Measurements from ENCODE around the gene CPEB3.

DNA sequence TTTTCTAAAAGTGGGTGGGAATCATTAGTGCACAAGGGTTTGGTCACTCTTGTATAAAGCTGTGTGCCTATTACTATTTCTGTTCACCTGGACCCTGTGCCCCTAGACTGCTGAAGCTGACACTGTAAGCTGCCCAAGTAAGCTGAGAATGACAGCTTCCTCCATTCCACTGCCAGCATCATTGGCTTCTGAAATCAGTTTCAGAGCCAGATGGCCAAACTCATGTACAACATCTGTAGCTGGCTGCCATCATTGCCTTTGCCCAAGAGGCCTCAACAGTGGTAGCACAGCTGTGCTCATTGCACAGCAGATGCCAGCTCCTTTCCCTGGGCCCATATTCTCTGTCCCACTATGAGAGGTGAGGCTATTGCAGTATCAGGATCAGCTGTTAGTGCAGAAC is 165.7 kb downstream of the CPEB3 start:
- TF ChIP-seq, protein P1, sequence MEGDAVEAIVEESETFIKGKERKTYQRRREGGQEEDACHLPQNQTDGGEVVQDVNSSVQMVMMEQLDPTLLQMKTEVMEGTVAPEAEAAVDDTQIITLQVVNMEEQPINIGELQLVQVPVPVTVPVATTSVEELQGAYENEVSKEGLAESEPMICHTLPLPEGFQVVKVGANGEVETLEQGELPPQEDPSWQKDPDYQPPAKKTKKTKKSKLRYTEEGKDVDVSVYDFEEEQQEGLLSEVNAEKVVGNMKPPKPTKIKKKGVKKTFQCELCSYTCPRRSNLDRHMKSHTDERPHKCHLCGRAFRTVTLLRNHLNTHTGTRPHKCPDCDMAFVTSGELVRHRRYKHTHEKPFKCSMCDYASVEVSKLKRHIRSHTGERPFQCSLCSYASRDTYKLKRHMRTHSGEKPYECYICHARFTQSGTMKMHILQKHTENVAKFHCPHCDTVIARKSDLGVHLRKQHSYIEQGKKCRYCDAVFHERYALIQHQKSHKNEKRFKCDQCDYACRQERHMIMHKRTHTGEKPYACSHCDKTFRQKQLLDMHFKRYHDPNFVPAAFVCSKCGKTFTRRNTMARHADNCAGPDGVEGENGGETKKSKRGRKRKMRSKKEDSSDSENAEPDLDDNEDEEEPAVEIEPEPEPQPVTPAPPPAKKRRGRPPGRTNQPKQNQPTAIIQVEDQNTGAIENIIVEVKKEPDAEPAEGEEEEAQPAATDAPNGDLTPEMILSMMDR (IDR thresholded peaks at IDR 0.05; ENCODE audit: borderline replicate concordance, extremely low read depth, low read length, poor library complexity, severe bottlenecking), result no peak
- no peak for TF ChIP-seq EZH2 (IDR thresholded peaks at IDR 0.05; ENCODE audit: borderline replicate concordance, low read depth, low read length, severe bottlenecking)
